NCI-H1694 (cell line): ENCODE data around the gene LCAT.

ENCODE experiments used
- DNase-seq: peaks from one replicate; lab custom pipeline; 2025; lab: John Stamatoyannopoulos, UW

The LCAT gene

DNA sequence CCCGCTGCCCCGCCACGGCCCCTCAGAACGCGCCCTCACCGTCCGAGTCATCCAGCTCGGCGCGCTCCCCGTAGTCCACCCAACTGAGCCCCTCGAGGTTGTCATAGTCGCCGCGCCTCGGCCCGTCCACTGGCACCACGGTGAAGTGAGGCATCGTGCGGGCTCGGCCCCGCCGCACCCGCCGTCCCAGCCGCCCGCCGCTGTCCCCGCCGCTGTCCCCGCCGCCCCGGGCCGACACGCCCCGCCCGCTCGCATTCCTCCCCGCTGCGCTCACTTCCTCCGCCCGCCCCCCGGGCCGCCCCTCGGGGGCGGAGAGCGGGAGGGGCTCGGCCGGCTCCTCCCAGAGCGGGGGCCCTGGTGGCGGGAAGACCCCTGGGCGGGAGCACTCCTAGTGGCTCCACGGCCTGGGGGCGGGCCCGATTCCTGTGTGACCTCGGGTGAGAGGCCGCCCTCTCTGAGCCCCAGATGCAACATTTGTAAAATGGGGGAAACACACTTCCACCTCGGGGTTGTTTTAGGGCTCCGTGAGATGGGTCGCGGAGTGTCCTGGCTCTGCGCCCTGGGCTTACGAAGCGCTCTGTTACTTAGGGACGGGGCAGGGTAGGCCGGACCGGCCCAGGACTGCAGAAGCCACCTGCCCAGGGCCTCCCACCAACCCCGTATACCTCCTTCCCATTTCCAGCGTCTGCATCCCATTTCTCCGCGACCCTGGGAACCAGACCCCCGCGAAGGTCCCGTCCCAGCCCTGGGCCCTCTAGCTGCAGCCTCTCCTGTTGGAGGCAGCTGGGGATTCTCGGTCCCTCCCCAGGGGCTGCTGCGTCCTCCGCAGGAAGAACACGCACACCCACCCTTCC, 24.7 kb upstream of the LCAT start, which contains the start of gene SLC12A4:
Gene SLC12A4, minus strand, starts transcription at position 238 of the 854 bp plus-strand sequence. Its CDS starts 84 bp downstream, at position 154.
- peak; percentile 29 for DNase-seq

DNA sequence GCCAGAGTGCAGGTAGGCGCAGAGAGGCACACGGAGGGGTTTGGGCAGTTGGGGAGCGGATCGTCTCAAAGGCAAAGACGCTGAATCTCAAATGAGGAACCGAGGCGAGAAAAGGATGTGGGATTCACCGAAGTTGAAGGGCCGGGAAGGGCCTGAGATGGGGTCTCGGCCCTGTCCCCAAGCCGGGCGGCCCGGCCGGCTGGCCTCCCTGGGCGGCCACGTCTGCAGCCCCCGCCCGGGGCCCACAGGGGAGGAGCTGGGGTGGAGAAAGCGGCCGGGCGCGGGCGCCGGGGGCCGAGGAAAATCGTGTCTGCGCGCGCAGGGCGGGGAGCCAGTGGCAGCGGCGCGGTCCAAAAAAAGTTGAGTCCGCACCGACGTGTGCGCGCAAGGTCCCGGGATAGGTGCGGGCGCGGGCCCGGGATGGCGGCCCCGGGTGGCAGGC, 24.1 kb upstream of the LCAT start:
- no peak for DNase-seq

DNA sequence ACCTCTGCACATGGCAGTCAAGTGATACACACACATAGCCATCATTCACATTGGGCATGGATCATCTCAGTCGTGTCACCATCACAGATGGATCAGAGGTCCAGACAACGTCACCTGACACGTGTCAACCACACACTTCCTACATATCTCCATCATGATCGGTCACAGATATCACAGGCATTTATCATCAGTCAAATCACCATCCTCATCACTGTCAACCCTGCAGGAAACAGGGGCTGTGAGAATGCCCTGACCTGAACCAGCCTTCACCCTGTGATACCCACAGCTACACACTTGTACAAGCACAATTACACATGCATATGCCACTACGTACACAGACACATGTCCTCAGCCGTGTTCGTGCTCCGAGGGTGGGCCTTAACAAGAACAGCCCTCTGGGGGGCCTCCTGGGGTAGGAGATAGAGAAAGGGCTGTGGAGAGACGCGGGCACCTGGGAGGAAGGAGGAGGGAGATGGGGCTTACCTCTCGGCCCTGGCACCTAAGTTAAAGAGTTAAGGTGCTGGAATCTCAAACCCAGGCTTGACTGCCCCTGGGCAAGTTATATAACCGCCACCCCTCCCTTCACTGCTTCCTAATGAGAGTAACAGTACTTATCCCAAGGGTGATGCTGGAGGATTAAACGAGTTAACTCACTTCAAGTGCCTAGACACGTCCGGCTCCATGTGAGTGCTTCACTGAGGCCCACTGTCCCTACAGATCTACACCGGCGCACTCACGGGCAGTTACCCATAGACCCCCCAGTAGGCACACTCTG, 23.4 kb upstream of the LCAT start:
- DNase-seq = no peak

DNA sequence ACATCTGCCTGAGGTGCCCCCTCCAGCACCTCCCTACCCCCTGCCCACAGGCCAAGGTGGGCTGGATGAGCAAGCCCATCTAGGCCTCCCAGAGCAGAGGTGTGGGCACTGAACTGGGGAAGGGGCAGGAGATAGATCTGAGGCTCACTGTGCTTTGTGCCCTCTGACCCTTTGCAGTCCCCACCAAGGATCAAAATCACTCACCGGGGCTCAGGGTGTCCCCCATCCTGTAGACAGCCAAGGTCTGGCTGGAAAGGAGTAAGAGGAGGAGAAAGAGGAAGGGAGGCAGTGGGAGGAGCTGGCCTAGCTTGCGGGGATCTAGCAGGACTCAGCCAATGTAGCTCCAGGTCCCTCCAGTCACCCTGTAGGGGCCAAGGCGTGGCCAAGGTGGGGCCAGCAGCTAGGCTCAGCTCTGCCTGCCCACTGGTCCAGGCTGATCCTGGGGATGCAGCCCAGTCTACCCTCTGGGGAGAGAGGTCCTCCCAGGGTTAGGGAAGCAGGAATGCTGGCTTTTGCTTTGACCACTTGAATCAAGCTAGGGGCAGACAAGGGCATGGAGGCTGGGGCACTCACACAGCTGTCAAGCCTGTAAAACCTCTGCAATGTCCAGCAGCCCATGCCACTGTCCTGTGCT, 22.7 kb upstream of the LCAT start:
- no peak for DNase-seq

DNA sequence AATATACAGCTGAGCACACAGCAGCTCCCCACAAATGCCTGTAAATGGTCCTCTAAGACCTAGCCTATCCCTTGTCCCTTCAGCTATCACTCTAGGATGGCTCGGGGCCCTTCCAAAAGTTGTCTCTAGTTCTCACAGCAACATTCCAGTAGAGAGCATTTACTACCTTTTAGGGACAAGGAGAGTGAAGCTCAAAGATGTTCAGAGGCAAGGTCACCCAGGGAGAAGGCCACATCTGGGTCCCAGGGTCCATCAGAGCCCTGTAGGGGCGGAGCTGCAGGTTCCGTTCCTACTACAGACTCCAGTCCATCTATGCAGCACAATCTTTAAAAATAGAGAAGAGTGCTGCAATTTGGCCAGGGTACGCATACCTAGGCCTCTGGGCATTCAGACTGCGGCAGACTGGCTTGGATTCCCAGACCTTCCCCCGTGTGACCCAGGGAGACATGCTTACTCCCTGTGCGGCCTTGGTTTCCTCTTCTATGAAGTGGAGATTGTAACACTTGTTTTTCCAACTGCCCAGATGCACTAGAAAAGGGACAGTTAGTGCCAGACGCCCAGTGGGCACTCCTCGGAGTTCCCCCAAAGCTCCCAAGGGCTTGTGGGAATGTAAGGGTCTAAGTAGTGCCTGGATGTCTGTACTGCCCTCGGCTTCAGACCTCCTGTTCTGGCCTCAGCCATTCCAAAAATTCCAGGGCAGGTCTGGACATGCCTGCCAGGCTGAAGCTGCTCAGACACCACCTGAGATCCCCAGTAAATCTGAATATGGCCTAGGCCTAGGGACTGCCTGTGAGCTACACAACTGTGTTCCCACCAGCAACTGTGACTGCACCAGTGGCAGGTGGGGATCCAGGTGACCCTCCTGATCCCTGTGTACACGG, 22.0 kb upstream of the LCAT start:
- no peak for DNase-seq

DNA sequence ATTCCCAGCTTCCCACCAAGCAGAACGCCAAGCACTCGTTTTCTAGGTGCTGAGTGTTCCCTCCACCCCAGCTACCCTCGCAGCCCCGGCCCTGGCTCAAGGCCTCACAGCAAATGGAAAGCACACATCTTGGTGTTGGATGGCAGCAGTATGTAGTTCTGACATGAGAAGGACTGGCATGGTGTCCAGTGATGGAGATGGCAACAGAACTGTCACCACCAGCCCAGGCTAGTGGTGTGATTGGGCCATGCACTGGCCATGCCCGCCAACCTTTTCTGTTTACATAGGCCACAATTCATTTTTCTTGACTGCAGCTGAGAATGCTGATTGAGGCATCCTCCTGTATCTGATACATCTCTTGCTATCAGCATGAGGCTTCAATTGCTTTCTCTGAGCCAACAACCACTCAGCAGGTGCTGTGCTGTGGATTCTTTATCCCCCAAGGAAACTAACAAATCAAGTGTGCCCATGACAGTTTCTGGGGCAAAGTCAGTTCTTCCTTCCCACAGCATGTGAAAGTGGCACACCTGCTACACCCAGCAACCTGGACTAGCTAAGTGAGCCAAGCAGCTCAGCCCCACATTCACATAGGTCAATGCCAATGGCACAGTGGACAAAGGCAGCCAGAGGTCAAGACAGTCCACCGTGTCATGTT, 20.7 kb upstream of the LCAT start:
- no peak for DNase-seq

DNA sequence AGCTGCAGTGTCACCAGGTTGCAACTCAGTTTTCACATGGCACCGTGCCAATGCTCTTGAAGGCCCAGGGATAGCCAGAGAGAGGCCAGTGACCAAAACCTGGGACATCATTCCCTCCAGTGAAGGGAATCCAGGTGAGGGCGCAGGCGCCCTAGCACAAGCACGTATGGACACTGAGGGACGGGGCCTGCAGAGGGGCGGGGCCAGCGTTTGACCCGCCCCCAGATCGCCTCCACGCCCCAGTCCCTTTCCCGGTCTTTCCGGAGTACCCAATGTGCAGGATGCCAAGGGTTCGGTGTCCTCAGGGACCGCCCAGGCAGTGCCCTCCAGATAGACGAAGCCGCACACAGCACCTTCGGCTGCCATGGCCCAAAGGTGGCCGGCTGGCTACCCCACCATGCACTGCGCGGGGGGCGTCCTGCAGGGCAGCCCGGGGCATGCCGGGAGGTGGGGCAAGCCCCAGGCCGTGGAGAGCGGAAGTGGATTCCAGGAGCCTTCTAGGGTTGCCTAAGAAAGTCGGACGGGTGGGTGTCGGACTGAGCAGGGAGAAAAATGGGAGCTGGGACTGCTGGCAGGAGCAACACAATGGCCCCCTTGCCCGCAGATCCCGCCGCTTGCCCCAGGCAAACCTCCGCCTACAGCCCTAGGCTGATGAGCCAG, 19.9 kb upstream of the LCAT start:
- no peak for DNase-seq

DNA sequence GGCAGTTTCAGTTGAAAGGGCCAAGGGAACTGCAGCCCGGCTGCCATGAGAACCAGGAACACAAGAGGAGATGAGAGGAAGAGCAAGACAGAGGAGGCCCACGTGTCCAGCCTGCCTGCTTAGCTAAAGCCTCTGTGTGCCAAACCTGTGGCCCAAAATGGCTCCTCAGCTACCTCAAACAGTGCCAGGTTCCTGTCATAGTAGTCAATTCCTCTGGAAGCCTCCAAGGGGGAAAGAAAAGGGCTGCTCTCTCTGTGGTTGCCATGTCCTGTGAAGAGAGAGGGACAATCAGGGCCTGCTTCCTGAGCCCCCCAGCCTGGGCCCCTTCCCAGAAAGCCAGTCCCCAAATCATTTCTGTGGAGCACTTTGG, 19.4 kb upstream of the LCAT start:
- DNase-seq = no peak

DNA sequence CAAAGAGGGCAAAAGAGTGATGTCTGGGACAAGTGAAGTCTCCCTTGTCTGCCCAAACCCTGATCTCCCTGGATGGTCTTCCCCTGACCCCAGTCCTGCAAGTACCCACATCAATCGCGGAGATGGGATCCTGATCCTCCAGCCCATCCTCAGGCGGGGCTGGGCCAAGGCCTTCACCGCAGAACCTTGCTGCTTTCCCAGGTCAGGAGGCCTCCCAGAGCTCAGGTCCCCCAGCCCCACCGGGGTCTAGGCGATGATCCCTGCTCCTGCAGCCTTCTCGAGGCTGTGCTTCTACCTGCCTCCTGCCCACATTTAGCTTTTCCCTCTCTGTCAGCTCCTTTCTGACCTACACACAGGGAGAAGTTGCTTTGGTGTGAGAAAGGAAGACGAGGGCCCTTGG, 18.2 kb upstream of the LCAT start:
- no peak for DNase-seq

DNA sequence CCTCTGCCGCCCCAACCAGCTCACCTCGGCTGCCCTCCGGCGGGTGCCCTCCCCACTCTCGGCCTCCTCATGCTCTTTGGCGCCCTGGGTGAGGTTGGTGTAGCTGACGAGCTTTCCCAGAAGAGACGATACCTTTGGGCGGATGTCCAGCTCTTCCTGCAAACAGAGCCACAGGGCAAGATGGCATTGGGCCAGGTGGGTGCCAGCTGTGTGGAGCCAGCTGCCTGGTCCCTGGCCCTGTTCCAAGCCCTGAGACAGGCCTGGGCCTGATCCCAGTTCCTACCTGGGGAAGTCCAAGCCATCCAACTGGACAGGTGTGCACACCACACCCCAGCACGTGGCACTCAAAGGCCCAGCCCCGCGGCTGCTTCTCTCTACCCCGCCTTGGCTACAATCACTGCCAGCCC, 17.6 kb upstream of the LCAT start:
- no peak for DNase-seq

DNA sequence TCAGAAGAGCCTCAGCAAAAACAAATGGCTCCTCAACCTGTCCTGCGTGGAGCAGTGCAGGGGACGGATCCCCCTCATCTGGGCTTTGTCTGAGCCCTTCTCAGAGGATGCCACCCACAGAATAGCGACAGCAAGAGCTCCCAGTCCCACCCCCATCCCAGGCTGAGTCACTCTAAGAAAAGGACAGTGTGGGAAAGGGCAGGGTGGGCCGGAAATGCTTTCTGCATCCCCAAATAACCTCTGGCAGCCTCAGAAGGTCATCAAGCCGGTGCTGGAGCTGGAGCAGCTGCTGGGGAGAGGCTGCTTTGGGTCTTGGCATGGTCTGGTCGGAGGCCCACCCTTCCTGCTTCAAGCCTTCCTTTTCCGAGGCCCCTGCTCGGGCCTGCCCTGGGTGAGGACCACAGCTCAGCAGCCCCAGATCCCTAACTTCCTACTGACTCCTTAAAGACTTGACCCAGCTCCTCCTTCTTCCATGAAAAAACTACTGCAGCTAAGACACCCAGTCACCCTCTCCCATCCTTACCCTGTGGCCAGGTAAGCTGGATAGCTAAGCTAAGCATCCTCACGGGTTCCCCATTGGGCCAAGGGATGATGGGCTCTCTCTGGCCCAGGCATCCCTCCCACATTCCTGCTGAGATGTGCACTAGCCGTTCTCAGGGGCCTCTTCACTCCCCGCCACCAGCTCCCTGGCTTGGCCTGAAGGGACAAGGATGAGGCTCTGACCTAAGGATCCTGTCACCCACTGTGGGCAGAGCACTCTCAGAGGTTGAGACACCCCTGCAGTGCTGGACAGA, 15.8 kb upstream of the LCAT start:
- no peak for DNase-seq

DNA sequence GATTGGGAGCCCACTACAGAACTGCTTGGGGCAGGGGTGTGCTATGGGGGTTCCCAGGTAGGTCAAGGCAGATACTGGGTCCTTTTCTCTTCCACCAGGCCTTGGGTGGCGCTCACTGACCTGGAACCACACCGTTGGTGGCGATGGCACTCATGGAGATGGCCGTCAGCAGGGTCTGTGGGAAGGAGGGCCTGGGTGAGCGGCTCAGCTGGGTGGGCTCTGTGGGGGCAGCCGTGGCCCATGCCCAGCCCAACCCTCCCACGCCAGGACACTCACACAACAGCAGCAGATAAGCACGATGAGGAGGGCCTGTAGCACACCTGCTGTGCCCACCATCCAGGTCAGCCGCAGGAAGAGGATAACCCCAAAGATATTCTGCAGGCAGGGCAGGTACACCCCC, 13.7 kb upstream of the LCAT start:
- no peak for DNase-seq

DNA sequence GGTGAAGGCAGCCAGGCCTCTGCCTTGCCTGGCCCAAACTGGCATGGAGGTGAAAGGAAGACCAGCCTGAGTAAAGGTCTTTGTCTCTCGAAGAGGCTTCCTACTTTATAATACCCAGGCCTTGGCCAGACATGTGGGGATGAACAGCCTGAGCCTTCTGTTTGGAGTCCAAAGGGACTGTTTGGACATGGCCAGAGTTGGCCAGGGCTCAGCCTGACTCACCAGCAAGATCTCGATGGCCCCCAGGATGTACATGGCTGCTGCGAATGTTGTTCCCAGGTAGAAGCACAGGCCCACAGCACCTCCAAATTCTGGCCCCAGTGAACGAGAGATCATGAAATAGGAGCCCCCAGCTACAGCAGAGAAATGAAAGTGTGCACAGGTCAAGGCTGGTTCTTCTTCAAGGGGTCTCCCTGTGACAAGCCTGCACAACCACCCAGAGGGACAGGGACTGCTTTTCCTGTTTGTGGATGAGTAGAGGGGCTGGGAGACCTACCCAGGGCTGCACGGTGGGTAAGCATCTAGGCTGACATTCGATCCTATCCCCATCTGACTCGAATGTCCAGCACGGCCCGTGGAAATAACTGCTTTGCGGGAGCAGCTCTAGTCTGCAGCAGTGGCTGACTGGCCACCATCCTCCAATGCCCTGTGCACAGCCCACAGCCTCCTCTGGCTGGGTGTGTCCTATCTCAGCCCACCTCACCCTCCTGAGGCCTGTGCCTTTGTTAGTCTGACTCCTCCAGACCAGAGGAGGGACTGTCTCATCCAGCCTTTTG, 10.7 kb upstream of the LCAT start:
- DNase-seq = no peak

DNA sequence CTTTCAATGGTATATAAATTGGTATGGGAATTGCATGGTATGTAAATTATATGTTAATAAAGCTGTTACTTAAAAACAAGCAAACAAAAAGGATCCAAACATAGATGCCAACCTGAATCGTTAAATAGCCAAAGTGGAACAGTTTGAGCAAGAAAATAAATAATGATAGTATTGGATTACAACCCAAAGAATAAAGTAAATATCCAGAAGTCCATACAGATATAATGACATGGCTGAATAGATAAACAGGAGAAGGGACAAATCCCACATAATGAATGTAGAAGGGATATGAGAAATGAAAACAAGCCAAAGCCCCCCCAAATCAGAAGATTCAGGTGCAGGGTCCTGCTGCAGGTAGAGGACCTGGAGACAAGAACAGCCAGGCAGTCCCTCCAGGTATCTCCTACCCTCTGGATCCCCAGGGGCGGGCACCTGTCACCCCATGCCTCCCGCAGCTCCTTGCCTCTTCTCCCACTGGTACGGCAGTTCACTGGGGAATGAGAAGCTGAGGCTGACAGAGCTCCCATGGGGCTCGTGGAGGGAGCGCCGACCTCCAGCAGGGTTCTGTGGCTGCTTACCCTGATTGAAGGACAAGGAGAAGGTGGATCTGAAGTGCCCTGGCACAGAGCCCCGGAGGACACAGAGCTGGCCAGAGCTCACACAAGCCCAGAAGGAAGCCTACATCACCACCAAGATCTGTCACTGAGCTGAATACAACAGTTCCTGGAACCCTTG, 9.9 kb upstream of the LCAT start:
- no peak for DNase-seq

DNA sequence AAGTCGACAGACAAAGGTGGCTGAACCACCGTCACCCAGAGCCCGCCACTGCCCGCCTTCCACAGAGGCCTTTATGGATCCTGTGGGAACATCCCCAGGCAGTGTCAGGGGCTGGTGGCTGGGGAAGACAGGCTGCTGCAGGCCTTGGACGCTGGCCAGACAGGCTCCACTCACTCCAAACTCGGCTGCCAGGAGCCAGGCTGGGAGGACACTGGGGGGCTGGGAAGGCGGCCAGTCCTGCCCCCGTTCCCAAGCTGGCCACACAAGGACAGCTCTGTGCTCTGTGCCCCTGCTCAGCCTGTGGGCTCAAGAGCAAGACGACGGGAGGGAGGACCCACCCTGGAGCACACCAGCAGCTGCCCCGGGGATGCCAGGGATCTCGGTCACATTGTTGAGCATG, 7.6 kb upstream of the LCAT start:
- no peak for DNase-seq

DNA sequence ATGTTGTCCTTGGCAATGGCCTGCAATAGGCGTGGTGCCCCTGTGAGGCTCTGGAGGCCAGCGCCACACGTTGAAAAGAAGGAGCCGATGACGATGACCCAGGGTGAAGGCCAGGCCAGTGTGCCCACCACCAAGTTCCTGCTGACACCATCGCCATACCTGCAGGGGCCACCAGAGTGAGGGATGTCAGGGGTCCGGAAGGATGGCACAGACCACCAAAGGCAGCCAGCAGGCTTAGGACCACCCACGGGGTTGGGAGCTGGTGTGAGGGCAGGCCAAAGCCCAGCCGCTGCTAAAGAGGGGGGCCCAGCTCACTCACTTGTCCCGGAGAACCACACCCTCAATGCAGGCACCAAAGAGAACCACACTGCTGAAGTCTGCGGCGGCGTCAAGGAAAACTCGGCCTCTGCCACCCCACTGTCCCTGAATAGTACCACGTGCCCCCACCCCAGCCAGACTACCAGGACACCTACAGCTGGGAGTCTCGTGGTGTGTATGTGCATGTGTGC, 6.5 kb upstream of the LCAT start:
- no peak for DNase-seq

DNA sequence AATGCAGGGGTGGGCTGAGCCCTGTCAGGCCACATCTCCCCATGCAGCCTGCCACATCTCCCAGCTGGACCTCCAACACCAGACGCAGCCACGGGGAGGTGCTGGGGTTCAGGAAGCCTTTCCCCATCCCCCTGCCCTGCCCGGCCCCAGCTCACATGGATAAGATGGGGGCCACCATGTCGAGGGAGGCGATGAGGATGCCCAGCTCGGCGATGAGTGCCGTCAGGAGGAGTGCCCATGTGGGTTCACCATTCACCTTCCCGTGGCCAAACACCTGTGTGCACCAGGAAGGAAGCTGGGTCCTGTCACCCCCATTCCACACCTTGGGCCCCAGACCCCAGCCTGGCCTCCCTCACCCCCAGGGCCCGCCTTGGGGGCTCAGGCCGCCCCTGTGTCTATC, 5.7 kb upstream of the LCAT start:
- no peak for DNase-seq

DNA sequence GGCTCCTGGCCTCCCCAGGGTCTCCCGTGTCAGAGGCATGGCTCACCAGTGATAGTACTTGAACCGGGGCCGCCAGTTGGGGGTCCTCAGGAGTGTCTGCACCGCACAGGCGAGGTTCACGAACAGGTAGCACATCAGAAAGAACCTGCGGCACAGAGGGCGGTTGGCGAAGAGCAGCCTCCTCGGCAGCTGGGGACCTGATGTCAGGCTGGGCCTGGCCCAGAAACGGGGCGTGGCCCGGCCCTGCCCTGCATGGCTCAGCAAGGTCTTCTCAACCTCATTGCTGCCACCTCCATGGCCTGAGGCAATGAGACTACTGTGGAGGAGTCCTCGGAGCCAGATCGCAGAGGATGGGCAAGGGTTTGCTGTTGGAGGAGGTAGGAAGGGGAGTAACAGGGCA, 4.1 kb upstream of the LCAT start:
- no peak for DNase-seq
